Fibroblast of skin of abdomen (primary cell): ENCODE data around the gene PANX2.

Experiments
- DNase-seq: peaks from one replicate; pipeline ENCODE4 v3.0.0-alpha.2; 2013

PANX2 gene

DNA sequence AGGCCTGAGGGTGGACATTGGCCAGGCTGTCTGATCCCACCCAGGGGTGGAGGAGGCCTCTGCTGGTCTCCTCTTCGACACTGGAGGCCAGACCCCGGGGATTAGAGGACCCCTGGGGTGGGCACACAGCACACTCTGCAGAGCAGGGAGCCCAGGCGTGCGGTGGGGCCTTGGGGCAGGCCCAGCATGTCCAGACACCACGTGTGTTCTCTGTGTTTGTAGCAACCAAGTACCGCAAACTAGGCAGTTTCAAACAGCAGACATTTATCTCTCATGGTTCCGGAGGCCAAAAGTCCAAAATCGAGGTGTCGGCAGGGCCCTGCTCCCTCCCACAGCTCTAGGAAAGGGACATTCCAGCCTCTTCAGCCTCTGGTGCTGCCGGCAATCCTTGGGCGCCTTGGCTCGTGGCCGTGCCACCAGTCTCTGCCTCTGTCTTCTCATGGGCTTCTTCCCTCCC is 1.5 kb downstream of the PANX2 start:
- DNase-seq, result no peak

DNA sequence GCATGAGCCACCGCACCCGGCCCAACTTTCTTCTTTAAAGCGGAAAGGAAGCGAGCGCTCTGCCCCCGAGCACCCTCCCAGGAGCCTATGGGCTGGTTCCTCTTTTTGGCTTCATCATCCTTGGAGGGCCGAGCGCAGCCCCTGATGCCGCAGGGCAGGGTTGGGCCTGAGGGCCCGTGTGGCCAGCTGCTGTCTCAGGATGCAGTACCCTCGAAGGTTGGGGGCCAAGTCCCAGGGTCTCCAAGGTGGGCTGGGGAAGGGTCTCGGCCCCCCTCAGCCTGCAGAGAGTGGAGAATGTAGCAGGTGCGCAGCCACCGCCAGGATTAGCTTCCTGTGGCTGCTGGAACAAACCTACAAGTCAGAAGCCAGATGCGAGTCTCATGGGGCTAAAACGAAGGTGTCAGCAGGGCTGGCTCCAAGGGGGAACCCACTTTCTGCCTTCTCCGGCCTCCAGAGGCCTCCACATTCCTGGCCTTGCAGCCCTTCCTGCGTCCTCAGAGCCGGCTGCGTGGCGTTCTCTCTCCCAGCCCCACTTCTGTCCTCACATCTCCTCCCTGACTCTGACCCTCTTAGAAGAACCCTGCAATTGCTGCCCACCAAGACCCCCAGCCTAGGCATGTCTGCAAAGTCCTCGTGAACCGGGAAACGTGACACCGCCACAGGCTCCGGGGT is 2.9 kb downstream of the PANX2 start:
- no peak for DNase-seq

DNA sequence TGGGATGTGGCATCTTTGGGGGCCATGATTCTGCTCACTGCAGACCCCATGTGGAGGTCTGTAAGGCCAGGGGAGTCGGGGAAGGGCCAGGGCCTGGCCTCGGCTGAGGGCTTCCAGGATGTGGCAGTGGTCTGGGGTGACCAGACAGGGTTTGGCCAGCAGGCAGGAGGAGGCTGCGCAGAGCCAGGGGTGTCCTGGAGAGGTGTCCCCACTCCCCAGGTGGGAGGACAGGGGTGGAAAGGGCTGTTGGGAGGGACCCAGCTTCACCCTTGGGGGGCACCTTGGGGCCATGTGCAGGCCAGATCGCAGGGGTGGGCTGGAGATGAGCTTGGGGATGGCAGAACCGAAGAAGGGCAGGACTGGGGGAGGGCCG is 3.4 kb downstream of the PANX2 start:
- DNase-seq, result no peak

DNA sequence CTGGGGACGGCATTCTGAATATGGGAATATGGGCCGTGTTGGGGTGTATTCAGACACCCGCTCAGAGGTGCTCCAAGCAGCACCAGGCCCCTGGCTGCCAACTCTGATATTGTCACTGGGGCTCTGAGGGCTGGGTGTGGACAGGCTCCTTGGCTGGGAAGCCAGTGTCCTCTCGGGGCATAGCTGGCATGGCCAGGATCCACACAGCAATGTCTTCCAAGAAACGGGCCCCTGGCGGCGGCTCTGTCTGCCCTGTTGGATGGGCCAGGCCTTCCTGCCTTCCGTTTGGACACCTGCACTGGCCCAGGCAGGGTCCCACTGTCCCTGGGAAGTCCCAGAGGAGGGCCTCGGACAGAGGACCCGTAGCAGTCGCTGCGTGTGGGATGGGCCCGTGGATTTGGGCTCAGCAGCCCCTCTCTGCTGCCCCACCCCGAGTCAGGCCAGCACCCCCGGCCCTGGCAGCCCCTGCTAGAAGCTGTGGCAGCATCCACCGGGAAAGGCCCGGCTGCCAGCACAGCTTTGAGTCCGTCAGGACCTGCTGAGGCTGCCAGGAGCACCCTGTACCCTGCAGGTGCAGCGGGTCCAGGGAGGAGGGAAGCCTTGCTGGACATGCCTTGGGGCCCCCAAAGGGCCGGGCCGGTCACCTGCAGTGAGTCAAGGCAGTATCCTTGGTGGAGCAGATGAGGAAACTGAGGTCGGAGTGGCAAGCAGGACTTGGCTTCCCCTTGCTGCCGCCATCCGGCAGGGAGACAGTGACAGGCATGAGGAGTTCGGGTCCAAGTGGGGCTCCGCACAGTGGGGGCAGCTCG is 4.1 kb downstream of the PANX2 start:
- DNase-seq, result no peak

DNA sequence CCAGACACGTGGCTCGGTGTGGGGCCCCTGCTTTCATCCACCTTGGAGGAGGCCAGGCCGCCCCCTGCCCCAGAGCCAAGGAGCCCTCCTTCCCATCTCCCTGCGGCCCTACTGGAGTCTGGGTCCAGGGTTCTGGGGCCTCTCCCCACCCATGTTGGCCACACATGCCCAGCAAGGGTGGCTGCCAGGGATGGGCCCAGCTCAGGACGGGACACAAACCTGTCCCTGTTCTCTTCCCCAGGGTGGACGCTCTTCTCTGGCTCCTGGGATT is 4.6 kb downstream of the PANX2 start:
- no peak for DNase-seq

DNA sequence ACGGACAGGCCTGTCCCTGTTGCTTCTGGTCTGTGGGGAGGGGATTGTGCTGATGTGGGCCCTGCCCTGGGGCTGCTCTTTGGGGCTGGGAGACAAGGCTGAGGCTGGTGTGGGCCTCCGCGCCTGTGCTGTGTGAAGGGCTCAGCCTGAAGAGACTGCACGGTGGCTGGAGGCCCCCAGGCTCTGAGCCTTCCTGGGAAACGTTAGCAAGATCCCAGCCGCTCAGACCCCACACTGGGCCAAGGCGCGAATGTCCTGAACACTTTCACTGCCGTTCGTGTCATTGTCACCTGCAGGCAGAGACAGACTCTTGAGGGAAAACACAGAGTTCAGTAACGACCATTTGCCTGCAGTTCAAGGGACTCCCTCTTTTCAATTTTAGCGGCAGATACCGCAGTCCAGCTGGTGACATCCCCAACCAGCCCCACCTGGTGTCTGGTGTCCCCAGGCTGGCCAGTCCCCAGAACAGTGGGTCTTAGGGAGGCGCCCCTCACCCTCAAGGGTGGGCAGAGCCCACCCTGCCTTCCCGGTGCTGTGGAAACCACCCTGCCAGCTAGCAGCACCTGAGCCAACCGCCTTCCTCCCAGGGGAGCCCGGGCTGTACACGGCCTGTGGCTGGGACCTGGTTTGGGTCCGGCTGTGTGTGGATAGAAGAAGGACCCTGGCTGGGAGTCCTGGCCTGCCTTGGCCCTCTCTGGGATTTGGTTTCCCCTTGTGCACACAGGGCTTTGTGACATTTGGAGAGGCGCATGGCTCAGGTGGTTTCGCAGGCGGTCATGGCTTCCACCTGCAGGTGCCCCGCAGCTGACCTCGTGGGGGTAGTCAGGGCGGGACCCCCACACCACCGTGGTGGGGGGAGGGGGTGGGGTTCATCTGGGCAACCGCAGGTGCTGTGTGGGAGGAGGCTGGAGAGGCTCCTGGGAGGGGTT is 5.7 kb downstream of the PANX2 start:
- DNase-seq, result no peak

DNA sequence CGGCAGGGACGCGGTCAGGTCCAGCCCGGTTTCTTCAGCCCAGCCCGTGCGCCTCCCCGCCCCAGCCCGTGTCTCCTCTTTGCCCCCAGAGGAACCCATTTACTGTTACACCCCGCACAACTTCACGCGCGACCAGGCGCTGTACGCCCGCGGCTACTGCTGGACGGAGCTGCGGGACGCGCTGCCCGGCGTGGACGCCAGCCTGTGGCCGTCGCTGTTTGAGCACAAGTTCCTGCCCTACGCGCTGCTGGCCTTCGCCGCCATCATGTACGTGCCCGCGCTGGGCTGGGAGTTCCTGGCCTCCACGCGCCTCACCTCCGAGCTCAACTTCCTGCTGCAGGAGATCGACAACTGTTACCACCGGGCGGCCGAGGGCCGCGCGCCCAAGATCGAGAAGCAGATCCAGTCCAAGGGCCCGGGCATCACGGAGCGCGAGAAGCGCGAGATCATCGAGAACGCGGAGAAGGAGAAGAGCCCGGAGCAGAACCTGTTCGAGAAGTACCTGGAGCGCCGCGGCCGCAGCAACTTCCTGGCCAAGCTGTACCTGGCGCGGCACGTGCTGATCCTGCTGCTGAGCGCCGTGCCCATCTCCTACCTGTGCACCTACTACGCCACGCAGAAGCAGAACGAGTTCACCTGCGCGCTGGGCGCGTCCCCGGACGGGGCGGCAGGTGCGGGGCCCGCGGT is 6.5 kb downstream of the PANX2 start:
- DNase-seq, result no peak

DNA sequence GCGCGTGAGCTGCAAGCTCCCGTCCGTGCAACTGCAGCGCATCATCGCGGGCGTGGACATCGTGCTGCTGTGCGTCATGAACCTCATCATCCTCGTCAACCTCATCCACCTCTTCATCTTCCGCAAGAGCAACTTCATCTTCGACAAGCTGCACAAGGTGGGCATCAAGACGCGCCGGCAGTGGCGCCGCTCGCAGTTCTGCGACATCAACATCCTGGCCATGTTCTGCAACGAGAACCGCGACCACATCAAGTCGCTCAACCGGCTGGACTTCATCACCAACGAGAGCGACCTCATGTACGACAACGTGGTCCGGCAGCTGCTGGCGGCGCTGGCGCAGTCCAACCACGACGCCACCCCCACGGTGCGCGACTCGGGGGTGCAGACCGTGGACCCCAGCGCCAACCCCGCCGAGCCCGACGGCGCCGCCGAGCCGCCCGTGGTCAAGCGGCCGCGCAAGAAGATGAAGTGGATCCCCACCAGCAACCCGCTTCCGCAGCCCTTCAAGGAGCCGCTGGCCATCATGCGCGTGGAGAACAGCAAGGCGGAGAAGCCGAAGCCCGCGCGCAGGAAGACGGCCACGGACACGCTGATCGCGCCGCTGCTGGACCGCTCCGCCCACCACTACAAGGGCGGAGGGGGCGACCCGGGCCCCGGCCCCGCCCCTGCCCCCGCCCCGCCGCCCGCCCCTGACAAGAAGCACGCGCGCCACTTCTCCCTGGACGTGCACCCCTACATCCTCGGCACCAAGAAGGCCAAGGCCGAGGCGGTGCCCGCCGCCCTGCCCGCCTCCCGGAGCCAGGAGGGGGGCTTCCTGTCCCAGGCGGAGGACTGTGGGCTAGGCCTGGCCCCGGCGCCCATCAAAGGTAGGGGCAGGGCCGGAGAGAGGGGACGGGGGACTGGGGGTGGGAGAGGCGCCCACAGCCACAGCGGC is 7.3 kb downstream of the PANX2 start:
- no peak for DNase-seq

DNA sequence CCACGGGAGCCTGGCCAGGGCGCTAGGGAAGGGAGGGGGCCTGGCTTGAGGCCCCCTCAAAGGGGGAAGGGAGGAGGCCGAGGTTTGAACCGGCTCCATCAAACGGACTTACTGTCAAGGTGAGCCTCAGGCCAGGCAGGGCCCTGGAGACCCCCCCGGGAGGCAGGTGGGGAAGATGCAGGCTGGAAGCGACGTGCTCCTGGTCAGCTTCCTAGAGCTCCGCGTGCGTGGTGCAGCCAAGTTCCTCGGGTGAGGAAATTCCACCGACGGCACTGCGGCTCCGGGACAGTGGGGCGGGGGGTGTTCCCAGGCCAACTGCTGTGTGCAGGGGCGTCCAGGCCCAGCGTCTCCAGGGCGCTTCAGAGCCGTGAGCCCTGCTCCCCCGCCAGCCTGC is 7.9 kb downstream of the PANX2 start:
- DNase-seq, result no peak

DNA sequence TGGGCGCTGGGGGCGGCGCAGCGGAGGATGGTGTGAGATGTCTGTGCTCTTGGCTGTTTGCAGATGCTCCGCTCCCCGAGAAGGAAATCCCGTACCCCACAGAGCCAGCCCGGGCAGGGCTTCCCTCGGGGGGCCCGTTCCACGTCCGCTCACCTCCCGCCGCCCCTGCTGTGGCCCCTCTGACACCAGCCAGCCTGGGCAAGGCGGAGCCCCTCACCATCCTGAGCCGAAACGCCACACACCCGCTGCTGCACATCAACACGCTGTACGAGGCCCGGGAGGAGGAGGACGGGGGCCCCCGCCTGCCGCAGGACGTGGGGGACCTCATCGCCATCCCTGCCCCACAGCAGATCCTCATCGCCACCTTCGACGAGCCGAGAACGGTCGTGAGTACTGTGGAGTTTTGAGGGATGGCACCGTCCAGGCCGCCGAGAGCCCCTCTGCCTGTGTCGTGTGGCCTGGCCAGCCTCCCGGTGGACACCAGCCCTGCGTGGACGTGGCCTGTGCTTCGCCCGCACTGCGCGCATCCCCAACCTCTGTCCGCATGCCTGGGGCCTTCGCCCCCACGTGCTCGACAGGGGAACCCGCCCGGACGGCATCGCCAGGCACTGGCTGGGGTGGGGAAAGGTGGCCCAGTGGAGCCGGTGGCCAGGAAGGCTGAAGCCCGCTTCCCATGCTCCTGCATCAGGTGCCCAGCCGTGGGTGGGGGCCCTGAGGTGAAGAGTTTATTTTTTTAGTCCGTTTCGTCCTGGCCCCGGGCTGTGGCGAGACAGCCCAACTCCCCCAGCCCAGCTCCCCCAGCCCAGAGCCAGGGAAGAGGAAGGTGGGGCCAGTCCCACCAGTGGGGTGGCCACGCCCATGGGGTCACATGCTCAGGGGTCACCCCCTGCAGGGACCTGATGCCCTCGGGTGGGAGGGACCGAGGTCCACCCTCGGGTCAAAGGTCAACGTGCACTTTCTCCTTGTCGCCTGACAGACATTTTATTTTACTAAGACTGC is 8.6 kb downstream of the PANX2 start:
- DNase-seq, result no peak

DNA sequence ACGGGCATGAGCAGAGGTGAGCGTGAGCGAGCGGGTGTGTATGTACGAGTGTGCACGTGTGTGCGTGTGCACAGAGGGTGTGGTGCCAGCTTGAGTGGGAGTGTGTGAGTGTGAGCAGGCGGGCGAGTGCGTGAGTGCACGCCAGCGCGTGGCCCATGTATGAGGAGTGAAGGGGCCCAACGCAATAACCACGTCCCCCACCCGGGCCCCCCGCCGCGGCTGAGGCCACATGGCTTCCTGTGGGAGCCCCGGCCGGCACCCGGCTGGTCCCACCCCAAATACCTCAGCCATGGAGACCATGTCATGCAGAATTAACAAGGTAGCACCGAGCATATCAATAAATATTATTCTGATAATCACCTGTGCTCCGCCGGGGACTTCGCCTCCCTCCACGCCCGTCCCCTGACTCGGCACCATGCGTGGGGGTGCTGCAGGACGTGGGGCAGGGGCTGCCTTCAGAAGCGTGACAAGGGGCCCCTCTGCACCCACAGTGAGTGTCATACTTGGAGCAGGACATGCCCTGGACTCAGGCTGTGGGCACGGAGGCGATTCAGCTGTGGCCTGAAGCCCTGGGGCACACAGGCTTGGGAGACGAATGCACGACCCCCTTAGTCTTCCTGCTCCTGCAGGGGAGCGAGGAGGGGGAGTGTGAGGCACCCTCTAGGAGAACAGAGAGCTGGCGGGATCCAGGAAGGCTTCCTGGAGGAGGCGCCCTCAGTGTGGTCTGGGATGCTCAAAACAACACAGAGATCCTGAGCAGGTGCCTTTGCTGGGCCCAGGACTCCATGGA is 9.6 kb downstream of the PANX2 start:
- DNase-seq, result no peak

DNA sequence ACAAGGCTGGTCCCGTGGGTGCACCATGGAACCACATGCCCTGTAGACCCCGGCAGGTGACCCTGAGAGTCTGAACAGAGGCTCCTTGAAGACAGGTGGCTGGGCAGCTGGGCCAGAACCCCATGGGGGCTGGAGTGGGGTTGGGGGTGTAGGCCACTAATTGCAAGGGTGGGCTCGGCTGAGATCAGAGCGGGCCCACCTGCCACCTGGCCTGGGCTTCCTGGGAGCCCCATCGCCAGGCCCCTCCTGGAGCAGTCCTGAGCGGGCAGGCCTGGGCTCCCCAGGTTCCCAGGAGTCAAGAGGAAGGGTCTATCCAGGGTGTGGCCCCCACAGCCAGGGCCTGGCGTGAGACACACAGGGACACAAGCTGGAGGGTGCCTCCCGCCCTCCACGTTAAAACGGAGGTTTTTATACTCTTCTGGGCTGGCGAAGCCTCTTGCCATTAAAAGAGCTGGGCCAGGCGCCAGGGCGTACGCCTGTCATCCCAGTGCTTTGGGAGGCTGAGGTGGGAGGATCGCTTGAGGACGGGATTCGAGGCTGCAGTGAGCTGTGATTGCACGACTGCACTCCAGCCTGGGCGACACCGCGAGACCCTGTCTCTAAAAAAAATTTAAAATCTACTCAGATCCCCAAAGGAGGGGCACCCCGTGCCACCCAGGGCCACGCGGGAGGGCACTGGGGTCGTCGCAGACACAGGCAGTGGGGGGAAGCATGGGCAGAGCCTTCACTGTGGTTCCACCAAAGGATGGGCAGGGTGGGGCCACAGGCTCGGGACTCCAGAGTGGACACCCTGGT is 10.4 kb downstream of the PANX2 start:
- DNase-seq, result no peak

DNA sequence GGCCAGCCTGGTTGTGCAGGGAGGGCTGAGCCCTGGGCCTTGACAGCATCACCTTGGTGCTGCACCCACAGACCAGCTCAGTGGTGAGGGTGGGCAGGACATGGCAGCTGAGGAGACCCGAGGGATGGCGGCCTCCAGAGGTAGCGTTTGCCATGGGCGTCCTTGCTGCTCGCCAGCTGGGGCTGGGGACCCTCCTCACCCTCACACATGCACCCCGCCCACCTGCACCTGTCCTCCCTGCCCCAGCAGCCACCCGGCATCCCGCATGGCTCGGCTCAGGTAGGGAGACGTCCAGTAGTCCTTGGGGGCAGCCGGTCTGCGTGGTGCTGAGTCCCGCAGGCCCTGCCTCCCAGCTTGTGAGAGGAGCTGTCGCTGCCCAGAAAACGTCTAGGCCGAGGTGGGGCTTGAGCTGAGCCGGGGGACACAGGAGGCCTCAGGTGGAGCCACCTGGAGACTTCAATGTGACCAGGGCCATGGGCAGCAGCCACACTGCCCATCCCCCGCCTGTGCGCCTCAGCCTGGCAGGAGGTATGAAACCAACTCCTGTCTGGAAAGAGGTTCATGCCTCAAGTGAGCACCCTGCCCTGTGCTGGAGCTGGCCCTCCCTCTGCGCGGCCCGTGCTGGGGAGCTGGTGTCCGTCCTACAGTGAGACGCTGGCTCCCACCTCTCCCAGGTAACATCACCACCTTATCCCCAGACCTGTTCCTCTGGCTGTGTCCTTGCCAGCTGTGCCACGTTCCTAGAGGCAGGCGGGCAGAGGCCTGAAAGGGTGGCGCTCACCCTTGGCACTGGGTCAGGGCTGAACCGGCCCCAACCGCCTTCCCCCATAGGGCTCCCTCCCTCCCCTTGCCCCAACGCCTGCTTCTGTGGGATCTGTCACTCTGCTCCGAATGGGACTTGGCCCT is 11.9 kb downstream of the PANX2 start:
- DNase-seq, result no peak

DNA sequence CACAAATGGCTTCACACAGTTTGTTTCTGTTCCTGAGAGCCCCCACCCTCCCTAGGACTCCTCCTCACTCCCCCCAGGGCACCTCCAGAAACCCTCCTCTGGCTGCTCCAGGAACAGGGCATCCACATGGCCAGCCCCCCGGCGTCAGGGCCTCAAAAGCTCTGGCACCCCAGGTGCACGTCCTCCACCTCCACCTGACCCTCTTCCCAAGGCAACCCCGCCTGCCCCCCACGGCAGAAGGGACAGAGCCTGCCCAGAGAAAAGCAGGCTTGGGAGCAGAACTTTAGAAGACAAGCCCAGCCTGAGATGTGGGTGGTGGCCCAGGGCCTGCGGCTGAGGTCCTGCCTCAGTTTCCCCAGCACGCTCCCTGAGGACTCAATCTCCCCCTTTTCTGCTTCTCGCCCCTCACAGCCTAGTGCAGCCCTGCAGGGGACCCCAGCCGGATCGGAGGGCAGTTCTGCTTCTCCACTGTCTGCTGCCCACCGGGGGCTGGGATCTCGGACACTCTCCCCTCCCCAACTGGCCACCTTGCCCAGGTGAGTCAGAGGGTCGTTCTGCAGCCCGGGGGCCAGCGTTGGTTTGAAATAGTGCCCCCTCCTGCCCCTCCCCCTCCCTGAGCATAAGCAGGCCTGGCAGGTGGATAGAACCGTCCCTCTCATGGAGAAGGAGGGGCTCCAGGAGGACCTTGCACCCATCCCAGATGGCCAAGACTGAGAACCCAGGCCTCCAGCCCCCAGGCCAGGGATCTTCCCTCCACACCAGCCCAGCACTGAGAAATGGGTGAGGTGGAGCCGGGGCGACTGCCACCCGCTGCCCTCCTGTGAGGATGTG is 12.8 kb downstream of the PANX2 start:
- no peak for DNase-seq

DNA sequence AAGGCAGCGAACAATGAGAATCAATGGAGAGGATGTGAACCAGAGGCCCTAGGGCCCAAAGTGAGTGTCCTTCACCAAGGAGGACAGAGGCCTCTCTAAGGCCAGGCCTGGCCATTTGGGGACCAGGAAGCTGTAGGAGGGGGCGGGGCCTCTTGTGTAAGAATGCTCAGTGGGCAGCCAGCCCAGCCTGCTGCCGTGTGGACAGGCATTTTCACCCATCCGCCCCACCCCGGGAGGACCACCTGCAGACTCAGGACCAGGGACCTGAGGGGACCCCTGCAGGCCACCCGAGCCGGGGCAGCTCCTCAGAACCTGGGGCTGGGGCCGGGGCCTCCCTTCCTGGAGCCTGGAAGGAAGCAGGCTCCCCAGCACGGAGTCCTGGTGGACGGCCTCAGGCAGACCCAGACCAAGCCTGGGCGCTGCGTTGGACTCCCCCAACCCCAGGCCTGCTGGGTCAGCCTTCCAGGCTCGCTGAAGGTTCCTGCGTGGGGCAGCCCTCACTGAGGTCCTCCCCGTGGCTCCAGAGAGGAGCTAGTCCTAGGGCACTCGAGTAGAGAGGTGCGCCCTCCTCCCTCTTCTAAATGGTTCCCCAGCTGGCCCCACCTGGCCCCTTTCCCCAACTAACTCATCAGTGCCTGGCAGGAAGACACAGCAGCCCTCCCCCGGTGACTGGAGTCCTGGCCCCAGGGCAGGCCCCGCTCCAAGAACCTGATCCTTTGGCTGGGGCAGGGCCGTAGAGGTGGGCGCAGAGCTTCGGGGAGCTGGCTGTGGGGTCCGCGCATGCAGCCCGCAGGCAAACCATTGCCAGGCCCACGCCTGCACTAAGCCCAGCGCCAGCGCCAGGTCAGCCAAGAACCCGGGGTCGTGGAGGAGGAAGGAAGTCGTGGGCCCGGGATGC is 13.7 kb downstream of the PANX2 start:
- DNase-seq, result peak; percentile 49
